MM.1S (cell line): Measurements from ENCODE around the gene SUCNR1.

Source experiments
- DNase-seq: peaks from one replicate; pipeline ENCODE4 v3.0.0-alpha.2; 2015
- H2AFZ ChIP-seq: fragments of 300-600 bp; sonication (generic); 2 replicates; pipeline ENCODE4 v1.6.0; 2016; ENCODE audit warnings: antibody characterized with exemption, low read length
- H3F3A ChIP-seq: fragments of 300-600 bp; sonication (generic); 2 replicates; pipeline ENCODE4 v1.6.1; 2016; ENCODE audit warnings: mild to moderate bottlenecking, antibody characterized with exemption, low read length, moderate library complexity, mixed read lengths; ENCODE audit not compliant: insufficient read depth
- H3K27ac ChIP-seq: fragments of 300-600 bp; sonication (generic); 2 replicates; pipeline ENCODE4 v1.5.1; 2016; ENCODE audit warnings: mild to moderate bottlenecking, low read length
- H3K27me3 ChIP-seq: fragments of 300-600 bp; sonication (generic); replicated peaks from 2 replicates; pipeline ENCODE4 v1.6.0; 2016; ENCODE audit warnings: low read length; ENCODE audit not compliant: insufficient read depth
- H3K36me3 ChIP-seq: fragments of 300-600 bp; sonication (generic); replicated peaks from 2 replicates; pipeline ENCODE4 v1.6.1; 2016; ENCODE audit warnings: mild to moderate bottlenecking, low read length, mixed read lengths; ENCODE audit not compliant: insufficient read depth
- H3K4me1 ChIP-seq: fragments of 300-600 bp; sonication (generic); 2 replicates; pipeline ENCODE4 v1.6.1; 2016; ENCODE audit warnings: low read length, mixed read lengths
- H3K4me2 ChIP-seq: fragments of 300-600 bp; sonication (generic); 2 replicates; pipeline ENCODE4 v1.6.0; 2016; ENCODE audit warnings: low read depth, low read length
- H3K4me3 ChIP-seq: fragments of 300-600 bp; sonication (generic); 2 replicates; pipeline ENCODE4 v1.5.1; 2016; ENCODE audit warnings: low read length, mixed read lengths
- H3K79me2 ChIP-seq: fragments of 300-600 bp; sonication (generic); 2 replicates; pipeline ENCODE4 v1.6.1; 2016; ENCODE audit warnings: mixed run types, low read length, mixed read lengths
- H3K9ac ChIP-seq: fragments of 300-600 bp; sonication (generic); 2 replicates; pipeline ENCODE4 v1.6.1; 2016; ENCODE audit warnings: low read length, mixed read lengths
- H3K9me2 ChIP-seq: fragments of 300-600 bp; sonication (generic); replicated peaks from 2 replicates; pipeline ENCODE4 v1.6.1; 2016; ENCODE audit warnings: mild to moderate bottlenecking, low read length, mixed read lengths; ENCODE audit not compliant: insufficient read depth
- H3K9me3 ChIP-seq: fragments of 300-600 bp; sonication (generic); replicated peaks from 2 replicates; pipeline ENCODE4 v1.6.1; 2016; ENCODE audit warnings: mild to moderate bottlenecking, low read length, mixed read lengths; ENCODE audit not compliant: insufficient read depth
- H4K20me1 ChIP-seq: fragments of 300-600 bp; sonication (generic); 2 replicates; pipeline ENCODE4 v1.6.1; 2016; ENCODE audit warnings: mild to moderate bottlenecking, low read length, moderate library complexity, mixed read lengths; ENCODE audit not compliant: insufficient read depth
- CTCF ChIP-seq: fragments of 300-600 bp; sonication (generic); IDR thresholded peaks from 2 replicates; pipeline ENCODE4 v1.5.1; 2016; ENCODE audit warnings: antibody characterized with exemption, low read length, mixed read lengths
- EZH2 ChIP-seq: fragments of 300-600 bp; sonication (generic); optimal IDR thresholded peaks from 2 replicates; pipeline ENCODE3; 2017; ENCODE audit warnings: low read depth, mild to moderate bottlenecking, antibody characterized with exemption, low read length, mixed read lengths
- EZH2phosphoT487 ChIP-seq: fragments of 300-600 bp; sonication (generic); IDR thresholded peaks from 2 replicates; pipeline ENCODE4 v1.6.1; 2018; ENCODE audit warnings: antibody characterized with exemption, low read length

The SUCNR1 gene

GRCh38 chr3:151903501-151903991, 30.1 kb downstream of the SUCNR1 start:
- Histone ChIP-seq H4K20me1 (no peaks in the 10 kb centered on the region), H2AFZ (peak overlapping the region; percentile 20; the same call in 1 of the 2 replicates), H3K27ac (no peak overlapping the region), H3K79me2 (no peaks in the 10 kb centered on the region), H3K4me2 (peak overlapping the region; percentile 15; the same call in 1 of the 2 replicates), H3K4me3 (no peak overlapping the region), H3K9me2 (no peaks in the 10 kb centered on the region), H3K36me3 (no peaks in the 10 kb centered on the region), H3F3A (no peaks in the 10 kb centered on the region), H3K27me3 (no peaks in the 10 kb centered on the region), H3K9me3 (no peaks in the 10 kb centered on the region), H3K9ac (no peak overlapping the region), H3K4me1 (peaks cover 13% of the 10 kb centered on the region)
- DNase-seq: peak; percentile 35
- TF ChIP-seq EZH2phosphoT487 (no peak), EZH2 (no peak), CTCF (no peak)

- H3K9ac ChIP-seq: no peak overlapping the region
- DNase-seq: no peak
- H3K79me2 ChIP-seq: no peaks in the 10 kb centered on the region
- H4K20me1 ChIP-seq: no peaks in the 10 kb centered on the region
- H3K4me1 ChIP-seq: peaks cover 13% of the 10 kb centered on the region
- H3F3A ChIP-seq: no peaks in the 10 kb centered on the region
- no peak overlapping the region for H2AFZ ChIP-seq
- H3K4me3 ChIP-seq: no peak overlapping the region
- no peaks in the 10 kb centered on the region for H3K27me3 ChIP-seq
- H3K4me2 ChIP-seq: no peak overlapping the region
- H3K36me3 ChIP-seq: no peaks in the 10 kb centered on the region
- no peaks in the 10 kb centered on the region for H3K9me2 ChIP-seq
- H3K27ac ChIP-seq: no peak overlapping the region
- no peak for TF ChIP-seq EZH2phosphoT487
- no peak for TF ChIP-seq EZH2
- TF ChIP-seq CTCF: no peak
- H3K9me3 ChIP-seq: no peaks in the 10 kb centered on the region
These were observed 32.2 kb downstream of the SUCNR1 start for GRCh38 chr3:151905647-151906046.

GRCh38 chr3:151906751-151907150, 33.3 kb downstream of the SUCNR1 start:
- no peaks in the 10 kb centered on the region for H3K79me2 ChIP-seq
- no peaks in the 10 kb centered on the region for H3K9me3 ChIP-seq
- H3K27ac ChIP-seq: no peak overlapping the region
- H3F3A ChIP-seq: no peaks in the 10 kb centered on the region
- DNase-seq: no peak
- no peaks in the 10 kb centered on the region for H3K27me3 ChIP-seq
- no peak overlapping the region for H2AFZ ChIP-seq
- no peak overlapping the region for H3K9ac ChIP-seq
- TF ChIP-seq EZH2phosphoT487: no peak
- TF ChIP-seq CTCF: no peak
- no peak for TF ChIP-seq EZH2
- H4K20me1 ChIP-seq: no peaks in the 10 kb centered on the region
- no peaks in the 10 kb centered on the region for H3K9me2 ChIP-seq
- H3K36me3 ChIP-seq: no peaks in the 10 kb centered on the region
- no peak overlapping the region for H3K4me3 ChIP-seq
- peaks cover 13% of the 10 kb centered on the region for H3K4me1 ChIP-seq
- no peak overlapping the region for H3K4me2 ChIP-seq
